ENCODE results near the gene ACYP2.
A peak's percentile ranks its signal among the peaks of the same experiment; 100 is the strongest.
"Not testable (repeated sequence)": the region's sequence is repeated elsewhere in the genome, so short reads cannot be mapped to it uniquely, and the experiment has no call there.

The ACYP2 gene

GRCh38 chr2:54115284-54116137 is at the start of gene ACYP2:
Gene ACYP2, plus strand, starts transcription at chr2:54115615.
- peak; percentile 99 for DNase-seq (ENCODE audit: low read depth, low spot score)

GRCh38 chr2:54065891-54066290 is 49.5 kb upstream of the ACYP2 start:
- DNase-seq (ENCODE audit: low read depth, low spot score), result no peak

- no peak for DNase-seq (ENCODE audit: low read depth, low spot score)
These were observed 47.5 kb upstream of the ACYP2 start for GRCh38 chr2:54067851-54068375.

- DNase-seq (ENCODE audit: low read depth, low spot score), result not testable (repeated sequence)
These were observed 42.9 kb upstream of the ACYP2 start for GRCh38 chr2:54072483-54072882.

GRCh38 chr2:54073796-54074195 is 41.6 kb upstream of the ACYP2 start:
- peak; percentile 56 for DNase-seq (ENCODE audit: low read depth, low spot score)

DNA sequence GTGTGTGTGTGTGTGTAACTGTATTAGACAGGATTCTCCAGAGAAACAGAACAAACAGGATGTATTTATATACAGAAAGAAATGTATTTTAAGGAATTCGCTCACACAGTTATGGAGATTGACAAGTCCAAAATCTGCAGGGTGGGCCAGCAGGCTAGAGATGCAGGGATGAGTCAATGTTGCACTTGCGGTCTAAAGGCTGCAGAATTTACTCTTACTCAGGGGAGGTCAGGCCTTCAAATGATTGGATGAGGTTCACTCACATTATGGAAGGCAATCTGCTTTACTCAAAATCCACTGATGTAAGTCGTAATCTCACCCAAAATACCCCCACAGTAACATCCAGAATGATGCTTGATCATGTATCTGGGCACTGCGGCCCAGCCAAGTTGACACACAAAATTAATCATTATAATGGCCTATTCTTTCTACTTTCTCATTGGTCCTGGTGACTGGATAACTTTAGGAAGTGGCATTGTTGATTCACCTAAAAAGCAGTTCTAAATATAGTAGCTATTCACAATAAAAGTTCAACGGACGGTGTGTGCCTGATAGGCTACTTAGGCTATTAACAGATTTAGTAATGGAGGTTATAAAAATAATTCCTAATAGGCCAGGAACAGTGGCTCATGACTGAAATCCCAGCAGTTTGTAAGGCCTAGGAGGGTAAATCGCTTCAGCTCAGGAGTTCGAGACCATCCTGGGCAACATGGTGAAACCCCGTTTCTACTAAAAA is 40.6 kb upstream of the ACYP2 start:
- DNase-seq (ENCODE audit: low read depth, low spot score), result peak; percentile 42

DNA sequence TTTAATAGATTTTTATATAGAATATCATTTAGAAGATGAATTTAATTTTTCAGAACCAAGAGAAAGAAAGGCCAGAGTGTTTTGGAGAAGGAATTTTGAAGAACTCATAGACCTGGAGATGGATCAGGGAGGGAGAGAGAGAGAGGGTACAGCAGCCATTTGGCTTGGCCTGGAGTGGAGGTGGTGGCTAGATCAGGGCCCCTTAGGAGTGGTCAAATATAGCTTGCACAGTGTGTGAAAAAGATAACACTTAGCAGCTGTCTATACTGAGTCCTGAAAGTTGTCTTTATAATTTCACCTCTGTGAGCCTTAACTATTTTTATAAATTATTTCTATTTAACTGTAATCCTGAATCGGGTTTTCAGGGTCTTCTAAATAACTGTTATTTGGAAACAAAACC is 38.8 kb upstream of the ACYP2 start:
- DNase-seq (ENCODE audit: low read depth, low spot score), result no peak

DNA sequence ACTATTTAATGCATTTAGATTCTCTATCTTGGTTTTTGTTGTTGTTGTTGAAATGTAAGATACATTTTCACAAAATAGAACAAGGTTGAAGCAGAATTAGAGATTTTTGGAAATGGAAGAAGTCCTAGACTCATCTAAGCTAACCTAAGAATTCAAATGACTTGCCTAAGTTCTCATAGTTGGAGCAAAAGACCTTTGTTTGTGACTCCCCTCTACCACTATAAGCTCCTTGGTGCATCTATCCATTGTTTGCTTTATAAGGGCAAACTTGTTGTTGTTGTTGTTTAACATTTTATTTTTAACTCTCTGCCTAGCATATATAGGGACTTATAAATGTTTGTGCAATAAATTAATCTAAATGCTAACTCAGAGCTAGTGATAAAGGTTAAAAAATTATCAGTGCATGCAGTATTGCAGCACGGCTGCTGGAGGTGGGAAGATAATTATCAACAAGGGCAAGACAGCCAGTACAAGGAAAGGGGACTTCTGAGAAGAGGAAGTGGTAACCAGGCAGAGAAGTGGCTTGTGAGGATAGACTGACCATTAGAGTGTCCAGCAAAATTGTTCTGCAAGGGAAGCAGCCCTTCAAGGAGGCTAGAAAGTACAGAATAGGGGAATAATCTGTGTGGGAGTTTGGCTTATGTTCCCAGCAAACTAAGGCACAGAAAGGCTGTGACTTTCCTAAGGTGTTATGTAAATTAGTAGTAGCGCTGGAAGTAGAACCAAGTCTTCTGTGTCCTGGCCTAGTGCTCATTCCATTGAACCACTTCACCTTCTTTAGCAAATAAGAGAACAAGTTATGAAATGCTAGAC is 38.1 kb upstream of the ACYP2 start:
- no peak for DNase-seq (ENCODE audit: low read depth, low spot score)

- no peak for DNase-seq (ENCODE audit: low read depth, low spot score)
These were observed 36.1 kb upstream of the ACYP2 start for GRCh38 chr2:54079331-54079730.

DNA sequence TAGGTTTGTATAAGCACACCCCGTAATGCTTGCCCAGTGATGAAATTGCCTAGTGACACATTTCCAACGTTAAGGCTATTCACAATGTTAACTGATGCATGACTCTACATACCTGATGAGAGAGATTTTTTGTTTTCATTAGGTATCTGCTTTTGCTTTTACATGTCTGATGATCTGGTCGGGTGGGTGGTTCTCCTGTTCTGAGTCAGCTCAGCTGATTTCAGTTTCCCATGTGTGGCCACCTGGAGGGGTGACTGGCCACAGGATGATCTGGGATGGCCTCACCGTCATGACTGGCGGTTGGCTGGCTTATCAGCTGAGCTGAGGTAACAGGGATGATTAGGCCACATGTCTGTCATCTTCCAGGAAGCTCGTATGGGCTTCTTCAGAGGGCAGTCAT is 33.8 kb upstream of the ACYP2 start:
- no peak for DNase-seq (ENCODE audit: low read depth, low spot score)

DNA sequence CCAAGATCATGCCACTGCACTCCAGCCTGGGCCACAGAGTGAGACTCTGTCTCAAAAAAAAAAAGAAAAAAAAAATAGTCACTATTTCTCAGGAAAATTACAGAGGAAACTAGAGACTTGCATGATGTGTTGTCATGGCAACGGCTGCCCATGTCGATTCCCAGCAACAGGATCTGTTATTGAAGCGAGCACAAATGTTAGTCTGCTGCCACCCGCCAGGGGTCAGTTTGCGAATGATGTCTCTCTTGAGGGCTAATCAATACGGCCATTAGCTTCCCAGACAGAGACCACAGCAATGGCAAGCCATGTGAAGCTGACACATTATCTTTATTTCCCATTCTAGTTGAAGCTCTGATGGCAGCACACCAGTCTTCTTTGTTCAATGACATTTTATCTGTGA is 32.4 kb upstream of the ACYP2 start:
- DNase-seq (ENCODE audit: low read depth, low spot score), result no peak

GRCh38 chr2:54083445-54083844 is 32.0 kb upstream of the ACYP2 start:
- no peak for DNase-seq (ENCODE audit: low read depth, low spot score)

DNA sequence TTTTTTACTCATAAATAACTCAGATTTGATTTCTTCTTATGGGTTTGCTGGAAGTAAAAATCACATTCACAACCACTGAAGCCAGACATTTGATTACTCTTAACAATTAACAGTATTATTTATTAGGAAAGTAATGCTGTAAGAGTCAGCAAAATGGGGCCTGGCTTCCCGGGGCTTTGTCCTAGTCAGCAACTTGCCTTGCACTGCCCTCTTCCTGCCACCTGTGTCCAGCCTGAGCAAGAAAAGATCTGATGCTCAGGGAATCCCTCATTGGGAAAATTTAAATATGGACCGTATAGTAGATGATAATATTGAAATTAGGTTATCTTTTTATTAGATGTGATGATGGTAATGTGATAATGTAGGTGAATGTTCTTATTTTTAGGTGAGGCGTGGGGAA is 30.8 kb upstream of the ACYP2 start:
- peak; percentile 31 for DNase-seq (ENCODE audit: low read depth, low spot score)

GRCh38 chr2:54085069-54085468 is 30.3 kb upstream of the ACYP2 start:
- no peak for DNase-seq (ENCODE audit: low read depth, low spot score)

GRCh38 chr2:54086157-54086556 is 29.3 kb upstream of the ACYP2 start:
- DNase-seq (ENCODE audit: low read depth, low spot score), result no peak

- peak; percentile 51 for DNase-seq (ENCODE audit: low read depth, low spot score)
These were observed 27.2 kb upstream of the ACYP2 start for GRCh38 chr2:54088191-54088634.

- DNase-seq (ENCODE audit: low read depth, low spot score), result peak; percentile 33
These were observed 26.7 kb upstream of the ACYP2 start for GRCh38 chr2:54088719-54089118.

- DNase-seq (ENCODE audit: low read depth, low spot score), result no peak
These were observed 24.8 kb upstream of the ACYP2 start for GRCh38 chr2:54090521-54091117.

GRCh38 chr2:54092940-54093339 is 22.5 kb upstream of the ACYP2 start:
- DNase-seq (ENCODE audit: low read depth, low spot score), result no peak

DNA sequence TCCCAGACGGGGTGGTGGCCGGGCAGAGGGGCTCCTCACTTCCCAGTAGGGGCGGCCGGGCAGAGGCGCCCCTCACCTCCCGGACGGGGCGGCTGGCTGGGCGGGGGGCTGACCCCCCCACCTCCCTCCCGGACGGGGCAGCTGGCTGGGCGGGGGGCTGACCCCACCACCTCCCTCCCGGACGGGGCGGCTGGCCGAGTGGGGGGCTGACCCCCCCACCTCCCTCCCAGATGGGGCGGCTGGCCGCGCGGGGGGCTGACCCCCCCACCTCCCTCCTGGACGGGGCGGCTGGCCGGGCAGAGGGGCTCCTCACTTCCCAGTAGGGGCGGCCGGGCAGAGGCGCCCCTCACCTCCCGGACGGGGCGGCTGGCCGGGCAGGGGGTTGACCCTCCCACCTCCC is 20.0 kb upstream of the ACYP2 start:
- DNase-seq (ENCODE audit: low read depth, low spot score), result not testable (repeated sequence)

DNA sequence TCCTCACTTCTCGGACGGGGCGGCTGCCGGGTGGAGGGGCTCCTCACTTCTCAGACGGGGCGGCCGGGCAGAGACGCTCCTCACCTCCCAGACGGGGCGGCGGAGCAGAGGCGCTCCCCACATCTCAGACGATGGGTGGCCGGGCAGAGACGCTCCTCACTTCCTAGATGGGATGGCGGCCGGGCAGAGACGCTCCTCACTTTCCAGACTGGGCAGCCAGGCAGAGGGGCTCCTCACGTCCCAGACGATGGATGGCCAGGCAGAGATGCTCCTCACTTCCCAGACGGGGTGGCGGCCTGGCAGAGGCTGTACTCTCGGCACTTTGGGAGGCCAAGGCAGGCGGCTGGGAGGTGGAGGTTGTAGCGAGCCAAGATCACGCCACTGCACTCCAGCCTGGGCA is 19.3 kb upstream of the ACYP2 start:
- not testable (repeated sequence) for DNase-seq (ENCODE audit: low read depth, low spot score)
